HCT116 (cell line): ENCODE results near the gene LAP3. TPM values are rescaled to one million over a fixed set of nuclear protein-coding genes. Genes with fewer than 3 reads are reported as not detected.

Experiments
- ATAC-seq: fragments of 200-7000 bp; cut with Tn5 transposase; 2 replicates; pipeline ENCODE4 v1.9.1; 2020; ENCODE audit warnings: mild to moderate bottlenecking, moderate library complexity
- BruUV-seq: library from RNA; stranded (reverse); fragments of 400-500 nt; replicated peaks from 2 replicates; lab custom pipeline; 2021; lab: Mats Ljungman, UMichigan
- CTCF ChIA-PET: fragments of 300-600 bp; sonication (Branson Sonifier 250); formaldehyde crosslinking; loops from one replicate; lab custom pipeline; 2021; ENCODE audit warnings: antibody characterized with exemption; lab: Charles Lee
- POLR2A ChIA-PET: fragments of 300-600, 350-600 bp; sonication (Branson Sonifier 250); formaldehyde crosslinking; loops from one replicate; lab custom pipeline; 2021; ENCODE audit warnings: antibody characterized with exemption; lab: Charles Lee
- RAD21 ChIA-PET, 2 experiments: fragments of 300-600 bp; sonication (Branson Sonifier 250); formaldehyde crosslinking; loops; one replicate each; lab custom pipeline; 2023; ENCODE audit warnings: low total read pairs in 2 of 2; ENCODE audit not compliant: uncharacterized antibody in 2 of 2, unreplicated experiment in 2 of 2, low non-redundant PET in 1 of 2; lab: Charles Lee
- DNase-seq: peaks from one replicate; pipeline ENCODE4 v3.0.0-alpha.2; 2010; ENCODE audit warnings: low read depth, low spot score
- H2AFZ ChIP-seq: fragments of 200-600 bp; shearing (Covaris generic), sonication (generic); 2 replicates; pipeline ENCODE4 v1.6.1; 2017; ENCODE audit warnings: low read depth, mixed run types, mixed read lengths, antibody characterized with exemption, low read length; ENCODE audit not compliant: poor library complexity, severe bottlenecking
- H3K27ac ChIP-seq: 2 replicates; pipeline ENCODE4 v1.5.1; 2012; ENCODE audit warnings: low read depth, low read length
- H3K27me3 ChIP-seq: fragments of 200-600 bp; sonication (generic); 2 replicates; pipeline ENCODE4 v1.6.1; 2016; ENCODE audit warnings: mixed run types, low read length, mixed read lengths; ENCODE audit not compliant: insufficient read depth
- H3K36me3 ChIP-seq, 2 experiments: fragments of 200-500 bp in 1 of 2; fragments of 200-600 bp in 1 of 2; sonication (Bioruptor generic) in 1 of 2; sonication (generic) in 1 of 2; 2 replicates each; pipeline versions ENCODE4 v1.5.1 to v1.6.1; 2014 to 2016; ENCODE audit warnings: low read length in 2 of 2, inconsistent platforms in 1 of 2, mixed read lengths in 1 of 2, mixed run types in 1 of 2; ENCODE audit not compliant: insufficient read depth in 2 of 2, control insufficient read depth in 1 of 2
- H3K4me1 ChIP-seq, 2 experiments: fragments of 200-600 bp in 1 of 2; sonication (generic) in 1 of 2; 2 replicates each; pipeline versions ENCODE4 v1.5.1 to v1.6.1; 2012 to 2017; ENCODE audit warnings: low read length in 2 of 2, inconsistent platforms in 1 of 2, mild to moderate bottlenecking in 1 of 2, mixed read lengths in 1 of 2, mixed run types in 1 of 2, moderate library complexity in 1 of 2; ENCODE audit not compliant: insufficient read depth in 2 of 2, control insufficient read depth in 1 of 2
- H3K4me2 ChIP-seq: fragments of 200-600 bp; sonication (generic); 2 replicates; pipeline ENCODE4 v1.6.1; 2017; ENCODE audit warnings: mixed run types, low read length, mixed read lengths
- H3K4me3 ChIP-seq, 2 experiments: fragments of 200-600 bp in 1 of 2; sonication (generic) in 1 of 2; replicated peaks in 1 of 2; 2 replicates each; pipeline ENCODE4 v1.5.1; 2011 to 2016; ENCODE audit warnings: low read length in 2 of 2, control low read depth in 1 of 2, low read depth in 1 of 2, mild to moderate bottlenecking in 1 of 2, mixed read lengths in 1 of 2, mixed run types in 1 of 2
- H3K79me2 ChIP-seq: fragments of 200-600 bp; sonication (generic); 2 replicates; pipeline ENCODE4 v1.6.1; 2017; ENCODE audit warnings: mild to moderate bottlenecking, mixed run types, low read length, moderate library complexity, mixed read lengths; ENCODE audit not compliant: insufficient read depth
- H3K9ac ChIP-seq: fragments of 200-600 bp; sonication (generic); 2 replicates; pipeline ENCODE4 v1.6.1; 2016; ENCODE audit warnings: low read length, mixed read lengths
- H3K9me2 ChIP-seq: fragments of 200-600 bp; sonication (generic), shearing (Covaris generic); 2 replicates; pipeline ENCODE4 v1.6.1; 2017; ENCODE audit warnings: mixed run types, mild to moderate bottlenecking, moderate library complexity; ENCODE audit not compliant: insufficient read depth
- H3K9me3 ChIP-seq, 2 experiments: fragments of 200-500 bp in 1 of 2; fragments of 200-600 bp in 1 of 2; sonication (Bioruptor generic) in 1 of 2; sonication (generic) in 1 of 2; 2 replicates each; pipeline ENCODE4 v1.6.1; 2014 to 2017; ENCODE audit warnings: low read length in 2 of 2, mixed read lengths in 2 of 2, inconsistent platforms in 1 of 2, low read depth in 1 of 2, mild to moderate bottlenecking in 1 of 2, mixed run types in 1 of 2, moderate library complexity in 1 of 2; ENCODE audit not compliant: control insufficient read depth in 1 of 2, insufficient read depth in 1 of 2
- H4K20me1 ChIP-seq: fragments of 200-600 bp; sonication (generic), shearing (Covaris generic); 2 replicates; pipeline ENCODE4 v1.6.1; 2017; ENCODE audit warnings: mixed run types, mild to moderate bottlenecking, moderate library complexity; ENCODE audit not compliant: insufficient read depth
- CEBPB ChIP-seq: IDR thresholded peaks from 2 replicates; pipeline ENCODE4 v1.6.1; 2012; ENCODE audit warnings: low read depth
- CTCF ChIP-seq, 3 experiments: fragments of 200-600 bp in 1 of 3; sonication (generic) in 1 of 3; IDR thresholded peaks in 2 of 3; conservative IDR thresholded peaks in 1 of 3; 2 replicates each; pipeline ENCODE4 v1.5.1; 2012 to 2017; ENCODE audit warnings: low read depth in 2 of 3, low read length in 2 of 3, antibody characterized with exemption in 1 of 3, borderline replicate concordance in 1 of 3, control low read depth in 1 of 3, mild to moderate bottlenecking in 1 of 3, mixed read lengths in 1 of 3, mixed run types in 1 of 3, moderate library complexity in 1 of 3; ENCODE audit not compliant: insufficient read depth in 1 of 3
- ELF1 ChIP-seq: IDR thresholded peaks from 2 replicates; pipeline ENCODE4 v1.6.1; 2012; ENCODE audit warnings: low read depth, borderline replicate concordance
- EZH2 ChIP-seq: fragments of 200-600 bp; sonication (generic); IDR thresholded peaks from 2 replicates; pipeline ENCODE4 v1.6.1; 2017; ENCODE audit warnings: antibody characterized with exemption, mixed run types
- POLR2A ChIP-seq: IDR thresholded peaks from 2 replicates; pipeline ENCODE4 v1.7.0; 2011; ENCODE audit warnings: borderline replicate concordance; ENCODE audit not compliant: insufficient read depth, insufficient read length; ENCODE audit errors: extremely low read depth
- TCF7L2 ChIP-seq: IDR thresholded peaks from 2 replicates; pipeline ENCODE4 v1.7.0; 2011; ENCODE audit warnings: borderline replicate concordance, inconsistent platforms; ENCODE audit not compliant: insufficient read depth, insufficient read length; ENCODE audit errors: extremely low read depth
- ZNF274 ChIP-seq: fragments of 200-500 bp; sonication (Bioruptor generic); IDR thresholded peaks from 2 replicates; pipeline ENCODE4 v1.6.1; 2014; ENCODE audit warnings: mild to moderate bottlenecking, low read depth, low read length, inconsistent platforms
- intact Hi-C: fragments of 100-400 bp; cut with micrococcal nuclease; formaldehyde crosslinking; loops from 2 replicates; pipeline ENCODE4 v1.10.0; 2022
- total RNA-seq: library from RNA; stranded (reverse); gene quantifications from one replicate; pipeline ENCODE4 v1.2.1, GENCODE V29; 2021; ENCODE audit not compliant: unreplicated experiment

The LAP3 gene
- total RNA-seq, 1 experiment from 2014 or later = 59.9 TPM

- intact Hi-C loops = no loop called here
- no peak overlapping the region for H3K27ac ChIP-seq
- no peaks in the 10 kb centered on the region; a peak in 1 of 4 replicates for H3K4me1 ChIP-seq
- H3K9me2 ChIP-seq = no peaks in the 10 kb centered on the region
- BruUV-seq = no TSS peak
- H4K20me1 ChIP-seq = no peaks in the 10 kb centered on the region
- no peak overlapping the region for H3K4me2 ChIP-seq
- H3K9me3 ChIP-seq = no peaks in the 10 kb centered on the region
- no peak overlapping the region for H3K4me3 ChIP-seq
- no peaks in the 10 kb centered on the region for H3K79me2 ChIP-seq
- CTCF ChIA-PET = no interaction called here
- no peak overlapping the region for H3K9ac ChIP-seq
- RAD21 ChIA-PET = interaction anchor here in 1 of 2 experiments (0.7 kb wide), 1 partner anchor 168 kb away, joined by 4 read pairs; no protein-coding TSS in a partner anchor
- no peaks in the 10 kb centered on the region for H3K36me3 ChIP-seq
- ATAC-seq = no peak
- POLR2A ChIA-PET = interaction anchor here (0.6 kb wide), 1 partner anchor 44 kb away, joined by 4 read pairs; no protein-coding TSS in a partner anchor
- no peaks in the 10 kb centered on the region for H3K27me3 ChIP-seq
- no peak overlapping the region for H2AFZ ChIP-seq
- TF ChIP-seq CEBPB (no peak), POLR2A (no peak), TCF7L2 (no peak), EZH2 (no peak), ZNF274 (no peak), ELF1 (no peak), CTCF (IDR thresholded peaks at IDR 0.05 in 2 of 3, conservative IDR thresholded peaks at IDR 0.05 in 1 of 3; ENCODE audit: borderline replicate concordance in 1 of 3, insufficient read depth in 1 of 3, low read depth in 2 of 3, low read length in 2 of 3) (no peak)
- no peak for DNase-seq
These were observed 80.1 kb downstream of the LAP3 start for GRCh38 chr4:17657090-17657489.

Other genes with a start within 250 kb of the LAP3 start
- gene QDPR, start 65.1 kb upstream of the LAP3 start, total RNA-seq = 39.5 TPM
- gene CLRN2, start 62.0 kb upstream of the LAP3 start, total RNA-seq = not detected
- 48.8 TPM for gene MED28, start 37.4 kb downstream of the LAP3 start, total RNA-seq
- 0.07 TPM for gene FAM184B, start 204.4 kb downstream of the LAP3 start, total RNA-seq
- 65.7 TPM for gene DCAF16, start 233.6 kb downstream of the LAP3 start, total RNA-seq
- 79.4 TPM for gene NCAPG, start 233.8 kb downstream of the LAP3 start, total RNA-seq